CD4-positive, alpha-beta T cell (primary cell): ENCODE data around the gene FBN2. TPM values are rescaled to one million over a fixed set of nuclear protein-coding genes. Genes with fewer than 3 reads are reported as not detected.

Experiments
- ATAC-seq: fragments of 200-7000 bp; cut with Tn5 transposase; one replicate; pipeline ENCODE4 v1.10.0; 2022; ENCODE audit warnings: mild to moderate bottlenecking; ENCODE audit not compliant: poor library complexity
- CTCF ChIA-PET: fragments of 350-600 bp; sonication (Branson Sonifier 250); formaldehyde crosslinking; loops from one replicate; lab custom pipeline; 2021; ENCODE audit warnings: antibody characterized with exemption, inconsistent platforms; lab: Charles Lee
- POLR2A ChIA-PET: fragments of 350-600 bp; sonication (Branson Sonifier 250); formaldehyde crosslinking; loops from one replicate; lab custom pipeline; 2021; ENCODE audit warnings: antibody characterized with exemption, inconsistent platforms; lab: Charles Lee
- DNase-seq, 14 experiments: peaks; one replicate each; pipeline ENCODE4 v3.0.0-alpha.2; 2013 to 2020; ENCODE audit warnings: mixed read lengths in 2 of 14
- H3K27ac ChIP-seq, 2 donors: one replicate each; pipeline versions ENCODE4 v1.5.1 to v1.7.0; 2013; ENCODE audit warnings: low read length in 2 of 2, low read depth in 1 of 2, mild to moderate bottlenecking in 1 of 2
- H3K27me3 ChIP-seq, 2 experiments: 1 replicate in 1 of 2; 2 replicates in 1 of 2; pipeline versions ENCODE4 v1.6.1 to v1.7.0; 2013; ENCODE audit warnings: low read length in 2 of 2, control low read depth in 1 of 2, mild to moderate bottlenecking in 1 of 2, moderate library complexity in 1 of 2; ENCODE audit not compliant: insufficient read depth in 2 of 2, control insufficient read depth in 1 of 2
- H3K36me3 ChIP-seq: one replicate; pipeline ENCODE4 v1.6.1; 2013; ENCODE audit warnings: low read length, control low read depth; ENCODE audit not compliant: insufficient read depth
- H3K4me1 ChIP-seq: one replicate; pipeline ENCODE4 v1.6.1; 2013; ENCODE audit warnings: low read length, control low read depth; ENCODE audit not compliant: insufficient read depth
- H3K4me3 ChIP-seq: one replicate; pipeline ENCODE4 v1.5.1; 2013; ENCODE audit warnings: mild to moderate bottlenecking, low read length, moderate library complexity
- H3K9me3 ChIP-seq, 2 experiments: 1 replicate in 1 of 2; 2 replicates in 1 of 2; pipeline versions ENCODE4 v1.6.1 to v1.7.0; 2013; ENCODE audit warnings: low read length in 2 of 2, mild to moderate bottlenecking in 2 of 2, control low read depth in 1 of 2, moderate library complexity in 1 of 2; ENCODE audit not compliant: control insufficient read depth in 1 of 2, insufficient read depth in 1 of 2
- H3K27ac Mint-ChIP-seq: one replicate; pipeline ENCODE4 v1.8.0; 2020; ENCODE audit warnings: mixed read lengths
- H3K27me3 Mint-ChIP-seq: one replicate; pipeline ENCODE4 v1.8.0; 2021; ENCODE audit warnings: mixed read lengths
- H3K36me3 Mint-ChIP-seq: one replicate; pipeline ENCODE4 v1.8.0; 2021; ENCODE audit warnings: low read depth, mixed read lengths
- H3K4me1 Mint-ChIP-seq: one replicate; pipeline ENCODE4 v1.8.0; 2021; ENCODE audit warnings: low read depth, mixed read lengths
- H3K4me3 Mint-ChIP-seq: one replicate; pipeline ENCODE4 v1.8.0; 2020; ENCODE audit warnings: mild to moderate bottlenecking, mixed read lengths
- H3K9me3 Mint-ChIP-seq: one replicate; pipeline ENCODE4 v1.8.0; 2020; ENCODE audit warnings: mixed read lengths
- intact Hi-C, 2 experiments: fragments of 100-400 bp; cut with DNase I in 1 of 2; cut with micrococcal nuclease in 1 of 2; formaldehyde crosslinking; loops; one replicate each; pipeline versions ENCODE4 v1.15.1 to v1.9.0; 2023 to 2025; cut with DNase I, micrococcal nuclease
- total RNA-seq, 174 experiments: library from RNA in 2 of 174; stranded (reverse) in 2 of 174; gene quantifications; one replicate each; pipeline ENCODE4 v1.2.3 and lab custom pipeline; 2021 to 2026
- TF ChIP-seq, protein P1 (sequence below): fragments of 200-600 bp; IDR thresholded peaks from one replicate; pipeline ENCODE4 v1.8.0; 2022; ENCODE audit warnings: antibody characterized with exemption, mild to moderate bottlenecking

FBN2 gene
- total RNA-seq, 2 experiments from 2014 or later, result 0.06 TPM; not detected in 1

DNA sequence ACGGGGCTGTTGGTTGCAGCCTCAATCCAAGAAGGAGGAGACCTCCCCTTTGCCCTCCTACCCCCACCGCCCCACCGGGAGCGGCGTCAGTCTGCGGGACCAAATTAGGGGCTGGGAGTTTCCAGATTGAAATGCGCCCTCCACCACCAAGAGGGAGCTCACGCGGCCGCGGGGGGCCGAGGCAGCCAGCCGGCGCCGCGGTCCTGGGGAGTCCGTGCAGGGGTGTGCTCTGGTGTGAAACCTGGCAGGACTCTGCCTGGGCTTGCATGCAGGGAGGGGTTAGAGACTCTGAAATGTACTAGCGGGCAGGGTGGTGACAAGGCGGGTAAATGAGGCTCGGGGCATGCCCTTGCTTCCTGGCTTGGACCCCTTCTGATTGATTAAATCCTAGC lies 989 bp upstream of the FBN2 start:
- TF ChIP-seq, protein P1, sequence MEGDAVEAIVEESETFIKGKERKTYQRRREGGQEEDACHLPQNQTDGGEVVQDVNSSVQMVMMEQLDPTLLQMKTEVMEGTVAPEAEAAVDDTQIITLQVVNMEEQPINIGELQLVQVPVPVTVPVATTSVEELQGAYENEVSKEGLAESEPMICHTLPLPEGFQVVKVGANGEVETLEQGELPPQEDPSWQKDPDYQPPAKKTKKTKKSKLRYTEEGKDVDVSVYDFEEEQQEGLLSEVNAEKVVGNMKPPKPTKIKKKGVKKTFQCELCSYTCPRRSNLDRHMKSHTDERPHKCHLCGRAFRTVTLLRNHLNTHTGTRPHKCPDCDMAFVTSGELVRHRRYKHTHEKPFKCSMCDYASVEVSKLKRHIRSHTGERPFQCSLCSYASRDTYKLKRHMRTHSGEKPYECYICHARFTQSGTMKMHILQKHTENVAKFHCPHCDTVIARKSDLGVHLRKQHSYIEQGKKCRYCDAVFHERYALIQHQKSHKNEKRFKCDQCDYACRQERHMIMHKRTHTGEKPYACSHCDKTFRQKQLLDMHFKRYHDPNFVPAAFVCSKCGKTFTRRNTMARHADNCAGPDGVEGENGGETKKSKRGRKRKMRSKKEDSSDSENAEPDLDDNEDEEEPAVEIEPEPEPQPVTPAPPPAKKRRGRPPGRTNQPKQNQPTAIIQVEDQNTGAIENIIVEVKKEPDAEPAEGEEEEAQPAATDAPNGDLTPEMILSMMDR, result no peak
- Mint-ChIP-seq H3K27me3 (peaks cover 43% of the 10 kb centered on the region), H3K4me1 (no peaks in the 10 kb centered on the region), H3K27ac (no peak overlapping the region), H3K9me3 (peaks cover 2% of the 10 kb centered on the region), H3K36me3 (no peaks in the 10 kb centered on the region), H3K4me3 (no peak overlapping the region)
- H3K27ac ChIP-seq, result no peak overlapping the region
- H3K36me3 ChIP-seq, result no peaks in the 10 kb centered on the region
- H3K4me3 ChIP-seq, result no peak overlapping the region
- H3K9me3 ChIP-seq, result peaks cover 4 to 31% of the 10 kb centered on the region in 2 experiments
- POLR2A ChIA-PET, result no interaction called here
- CTCF ChIA-PET, result no interaction called here
- H3K27me3 ChIP-seq, result peaks cover 30 to 42% of the 10 kb centered on the region in 2 experiments
- ATAC-seq (no peak), DNase-seq (no peak)
- H3K4me1 ChIP-seq, result no peaks in the 10 kb centered on the region
- intact Hi-C loops, result no loop called here

DNA sequence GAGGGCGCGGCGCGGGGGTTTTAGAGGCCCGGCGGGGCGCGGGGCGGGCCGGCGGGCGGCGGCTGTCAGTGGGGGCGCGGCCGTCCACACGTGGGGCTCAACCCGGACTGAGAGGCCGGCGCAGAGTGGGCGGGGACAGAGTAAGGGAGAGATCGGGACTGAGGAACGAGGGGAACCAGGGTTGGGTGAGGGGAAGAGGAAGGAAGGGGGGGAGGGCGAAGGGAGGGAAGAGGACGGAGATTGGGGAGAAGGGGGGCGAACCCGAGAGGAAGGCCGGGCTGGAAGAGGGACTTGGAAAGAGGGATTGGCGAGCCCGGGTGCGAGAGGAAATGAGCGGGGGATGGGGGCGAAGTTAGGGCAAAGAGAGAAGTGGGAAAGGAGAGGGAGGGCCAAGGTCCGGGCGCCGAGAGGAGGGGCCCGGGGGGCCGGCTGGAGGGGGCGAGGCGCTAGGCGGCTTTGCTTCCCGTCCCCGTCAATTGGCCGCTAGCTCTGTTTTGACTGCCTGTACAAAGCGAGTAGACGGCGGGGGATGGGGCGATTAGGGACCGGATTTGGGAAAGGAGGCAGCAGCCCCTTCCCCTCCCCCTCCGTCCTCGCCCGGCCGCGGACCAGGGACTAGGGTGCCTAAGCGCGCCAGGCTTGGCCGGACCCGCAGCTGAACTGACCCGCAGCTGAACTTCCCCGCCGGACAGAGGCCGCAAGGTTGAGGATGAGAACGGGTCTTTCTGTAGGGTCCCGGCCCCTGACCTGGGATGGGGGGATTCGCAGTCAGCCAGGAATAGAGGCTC lies 399 bp upstream of the FBN2 start:
- Mint-ChIP-seq H3K9me3 (peaks cover 2% of the 10 kb centered on the region), H3K36me3 (no peaks in the 10 kb centered on the region), H3K27ac (no peak overlapping the region), H3K4me3 (no peak overlapping the region), H3K4me1 (no peaks in the 10 kb centered on the region), H3K27me3 (peaks cover 43% of the 10 kb centered on the region)
- intact Hi-C loops, result no loop called here
- Histone ChIP-seq H3K27ac (no peak overlapping the region), H3K4me3 (peak overlapping the region; percentile 25), H3K36me3 (no peaks in the 10 kb centered on the region), H3K4me1 (no peaks in the 10 kb centered on the region), H3K27me3 (peaks cover 30 to 42% of the 10 kb centered on the region in 2 experiments), H3K9me3 (peaks cover 4 to 31% of the 10 kb centered on the region in 2 experiments)
- TF ChIP-seq, protein P1, result no peak
- peak in 2 of 14 experiments; percentile 24 to 42 for DNase-seq
- POLR2A ChIA-PET, result no interaction called here
- ATAC-seq, result no peak
- CTCF ChIA-PET, result no interaction called here

DNA sequence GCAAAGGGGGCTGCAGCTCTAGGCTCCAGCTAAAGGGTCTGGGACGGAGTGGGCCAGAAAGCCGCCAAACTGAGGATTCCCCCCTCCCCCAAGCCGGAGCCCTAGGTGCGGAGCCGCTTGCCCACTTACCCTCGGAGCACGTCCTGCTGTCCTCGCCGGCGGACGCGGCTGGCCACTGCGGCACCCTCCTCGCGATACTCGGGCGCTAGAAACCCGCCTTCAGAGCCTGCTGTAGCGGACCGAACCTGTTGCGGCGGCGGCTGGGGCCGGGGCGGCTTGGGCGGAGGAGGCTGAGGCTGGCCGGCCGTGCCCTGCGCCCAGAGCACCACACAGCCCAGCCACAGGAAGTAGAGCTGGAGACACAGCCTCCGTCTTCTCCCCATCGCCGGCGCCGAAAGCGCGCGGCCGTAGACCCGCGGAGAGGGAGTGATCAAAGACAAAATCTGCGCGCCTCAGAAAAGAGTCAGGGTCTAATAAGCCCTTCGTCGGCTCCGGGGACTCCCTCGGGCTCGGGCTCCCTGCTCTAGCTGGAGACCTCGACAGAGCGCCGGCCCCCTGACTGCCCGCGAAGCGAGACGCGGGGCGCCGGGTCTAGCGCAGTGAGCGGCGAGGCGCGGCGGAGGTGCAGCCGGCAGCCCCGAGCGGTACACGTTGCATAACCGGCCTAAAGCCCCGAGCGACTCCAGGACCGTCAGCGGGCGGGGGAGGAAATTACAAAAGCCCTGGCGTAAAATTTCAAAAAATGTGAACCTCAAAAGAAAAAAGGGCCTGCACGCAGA lies 635 bp downstream of the FBN2 start:
- ATAC-seq (no peak), DNase-seq (peak in 2 of 14 experiments; percentile 11 to 18)
- H3K27ac ChIP-seq, result no peak overlapping the region
- no peaks in the 10 kb centered on the region for H3K4me1 ChIP-seq
- no peak overlapping the region for H3K27ac Mint-ChIP-seq
- H3K27me3 ChIP-seq, result peaks cover 30 to 42% of the 10 kb centered on the region in 2 experiments
- TF ChIP-seq, protein P1, result no peak
- intact Hi-C loops, result no loop called here
- ChIA-PET CTCF (no interaction called here), POLR2A (no interaction called here)
- peaks cover 2% of the 10 kb centered on the region for H3K9me3 Mint-ChIP-seq
- peaks cover 4 to 31% of the 10 kb centered on the region in 2 experiments for H3K9me3 ChIP-seq
- no peaks in the 10 kb centered on the region for H3K4me1 Mint-ChIP-seq
- no peaks in the 10 kb centered on the region for H3K36me3 Mint-ChIP-seq
- peak overlapping the region; percentile 20 for H3K4me3 ChIP-seq
- peak overlapping the region; percentile 34 for H3K4me3 Mint-ChIP-seq
- H3K36me3 ChIP-seq, result no peaks in the 10 kb centered on the region
- peaks cover 44% of the 10 kb centered on the region for H3K27me3 Mint-ChIP-seq
